Liver (tissue), 9 donors: ENCODE results near the gene UBR3. TPM values are rescaled to one million over a fixed set of nuclear protein-coding genes. Genes with fewer than 3 reads are reported as not detected.

Experiments used
- DNase-seq: peaks from one replicate; pipeline ENCODE4 v3.0.0-alpha.2; 2017; ENCODE audit warnings: low spot score
- H3K27ac ChIP-seq, 2 donors: one replicate each; pipeline ENCODE4 v1.7.0; 2013; ENCODE audit warnings: inconsistent platforms in 2 of 2, low read length in 2 of 2, control low read depth in 1 of 2, low read depth in 1 of 2, mild to moderate bottlenecking in 1 of 2
- H3K27me3 ChIP-seq, 4 donors: one replicate each; pipeline versions ENCODE4 v1.6.1 to v1.7.0; 2013; ENCODE audit warnings: low read length in 3 of 4, inconsistent platforms in 1 of 4, mild to moderate bottlenecking in 1 of 4, moderate library complexity in 1 of 4; ENCODE audit not compliant: control insufficient read depth in 4 of 4, insufficient read depth in 4 of 4
- H3K36me3 ChIP-seq, 4 donors: one replicate each; pipeline versions ENCODE4 v1.6.1 to v1.7.0; 2013; ENCODE audit warnings: low read length in 3 of 4, mild to moderate bottlenecking in 3 of 4, low read depth in 1 of 4, moderate library complexity in 1 of 4; ENCODE audit not compliant: control insufficient read depth in 4 of 4, insufficient read depth in 3 of 4
- H3K4me1 ChIP-seq, 4 donors: one replicate each; pipeline versions ENCODE4 v1.6.1 to v1.7.0; 2013; ENCODE audit warnings: low read length in 3 of 4, mild to moderate bottlenecking in 3 of 4, moderate library complexity in 1 of 4; ENCODE audit not compliant: control insufficient read depth in 4 of 4, insufficient read depth in 4 of 4
- H3K4me3 ChIP-seq, 3 donors: one replicate each; pipeline versions ENCODE4 v1.6.1 to v1.7.0; 2013; ENCODE audit warnings: low read length in 3 of 3, control low read depth in 1 of 3, low read depth in 1 of 3, mild to moderate bottlenecking in 1 of 3
- H3K9ac ChIP-seq, 2 donors: one replicate each; pipeline ENCODE4 v1.7.0; 2013; ENCODE audit warnings: low read length in 2 of 2, mild to moderate bottlenecking in 2 of 2, moderate library complexity in 2 of 2, control low read depth in 1 of 2, low read depth in 1 of 2
- H3K9me3 ChIP-seq, 4 donors: one replicate each; pipeline versions ENCODE4 v1.6.1 to v1.7.0; 2013; ENCODE audit warnings: low read length in 3 of 4; ENCODE audit not compliant: control insufficient read depth in 4 of 4
- EGR1 ChIP-seq, 2 donors: IDR thresholded peaks; 2 replicates each; pipeline ENCODE4 v1.6.1; 2016 to 2018; ENCODE audit warnings: antibody characterized with exemption in 2 of 2, low read depth in 2 of 2
- FOXA1 ChIP-seq: IDR thresholded peaks from 2 replicates; pipeline ENCODE4 v1.6.1; 2016; ENCODE audit warnings: antibody characterized with exemption
- FOXA2 ChIP-seq: IDR thresholded peaks from 2 replicates; pipeline ENCODE4 v1.6.1; 2016; ENCODE audit warnings: antibody characterized with exemption
- GABPA ChIP-seq, 2 donors: IDR thresholded peaks in 1 of 2; conservative IDR thresholded peaks in 1 of 2; 2 replicates each; pipeline ENCODE4 v1.6.1; 2016; ENCODE audit warnings: antibody characterized with exemption in 2 of 2, mild to moderate bottlenecking in 1 of 2, moderate library complexity in 1 of 2
- HNF4A ChIP-seq, 2 donors: conservative IDR thresholded peaks; 2 replicates each; pipeline ENCODE4 v1.6.1; 2016; ENCODE audit warnings: antibody characterized with exemption in 2 of 2, mild to moderate bottlenecking in 2 of 2
- HNF4G ChIP-seq: IDR thresholded peaks from 2 replicates; pipeline ENCODE4 v1.6.1; 2016; ENCODE audit warnings: antibody characterized with exemption
- JUND ChIP-seq, 2 donors: IDR thresholded peaks; 2 replicates each; pipeline ENCODE4 v1.6.1; 2016; ENCODE audit warnings: antibody characterized with exemption in 2 of 2
- NR2F2 ChIP-seq: IDR thresholded peaks from 2 replicates; pipeline ENCODE4 v1.6.1; 2016; ENCODE audit warnings: antibody characterized with exemption
- RAD21 ChIP-seq, 2 donors: IDR thresholded peaks; 2 replicates each; pipeline ENCODE4 v1.6.1; 2016; ENCODE audit warnings: antibody characterized with exemption in 2 of 2, mild to moderate bottlenecking in 2 of 2
- RXRA ChIP-seq, 2 donors: IDR thresholded peaks; 2 replicates each; pipeline ENCODE4 v1.6.1; 2017 to 2018; ENCODE audit warnings: antibody characterized with exemption in 2 of 2, mild to moderate bottlenecking in 1 of 2
- SP1 ChIP-seq: IDR thresholded peaks from 2 replicates; pipeline ENCODE4 v1.6.1; 2018; ENCODE audit warnings: antibody characterized with exemption, mild to moderate bottlenecking
- TAF1 ChIP-seq: conservative IDR thresholded peaks from 2 replicates; pipeline ENCODE4 v1.6.1; 2016; ENCODE audit warnings: antibody characterized with exemption, mild to moderate bottlenecking
- YY1 ChIP-seq: IDR thresholded peaks from 2 replicates; pipeline ENCODE4 v1.6.1; 2016; ENCODE audit warnings: antibody characterized with exemption, mild to moderate bottlenecking
- WGBS: extraction: QIAGEN DNeasy Blood & Tissue Kit; methylation state at CpG from one replicate; pipeline ENCODE4 v1.1.7; 2013; 5-methylcytosine and 5-hydroxymethylcytosine counted together
- polyA plus RNA-seq, 2 donors: library from polyadenylated mRNA; stranded (reverse) in 1 of 2; unstranded in 1 of 2; fragments of 200-250 nt in 1 of 2; fragments of >200 nt in 1 of 2; fragmentation: Nextera tagmentation in 1 of 2; extraction: Ambion mirVana in 1 of 2; gene quantifications; one replicate each; pipeline versions ENCODE4 v1.2.1 to v1.2.3, GENCODE V29; 2013 to 2015
- total RNA-seq, 2 donors: library from RNA; depleted of rRNA; stranded (reverse); fragments of >200 nt; gene quantifications; one replicate each; pipeline ENCODE4 v1.2.3, GENCODE V29; 2014
- TF ChIP-seq, protein P1 (sequence below): IDR thresholded peaks from 2 replicates; pipeline ENCODE4 v1.6.1; 2016; ENCODE audit warnings: antibody characterized with exemption
- TF ChIP-seq, protein P2 (sequence below): IDR thresholded peaks from 2 replicates; pipeline ENCODE4 v1.6.1; 2016; ENCODE audit warnings: antibody characterized with exemption
- TF ChIP-seq, protein P3 (sequence below): fragments of 150-350 bp; IDR thresholded peaks from 2 replicates; pipeline ENCODE4 v1.5.1; 2017; ENCODE audit warnings: improper control_type of control experiment, low read depth, low read length; ENCODE audit not compliant: missing input control
- TF ChIP-seq, protein P4 (sequence below): IDR thresholded peaks from 2 replicates; pipeline ENCODE4 v1.6.1; 2016; ENCODE audit warnings: antibody characterized with exemption, mild to moderate bottlenecking
- TF ChIP-seq, protein P5 (sequence below): IDR thresholded peaks from 2 replicates; pipeline ENCODE4 v1.6.1; 2016; ENCODE audit warnings: antibody characterized with exemption
- donor health status: healthy.
- donor health status: healthy.
- donor health status: healthy.
- donor health status: healthy.
- donor health status: healthy.

Gene UBR3
- total and polyA plus RNA-seq, 4 donors: 8.5 to 69.4 (median 28.4) TPM

DNA sequence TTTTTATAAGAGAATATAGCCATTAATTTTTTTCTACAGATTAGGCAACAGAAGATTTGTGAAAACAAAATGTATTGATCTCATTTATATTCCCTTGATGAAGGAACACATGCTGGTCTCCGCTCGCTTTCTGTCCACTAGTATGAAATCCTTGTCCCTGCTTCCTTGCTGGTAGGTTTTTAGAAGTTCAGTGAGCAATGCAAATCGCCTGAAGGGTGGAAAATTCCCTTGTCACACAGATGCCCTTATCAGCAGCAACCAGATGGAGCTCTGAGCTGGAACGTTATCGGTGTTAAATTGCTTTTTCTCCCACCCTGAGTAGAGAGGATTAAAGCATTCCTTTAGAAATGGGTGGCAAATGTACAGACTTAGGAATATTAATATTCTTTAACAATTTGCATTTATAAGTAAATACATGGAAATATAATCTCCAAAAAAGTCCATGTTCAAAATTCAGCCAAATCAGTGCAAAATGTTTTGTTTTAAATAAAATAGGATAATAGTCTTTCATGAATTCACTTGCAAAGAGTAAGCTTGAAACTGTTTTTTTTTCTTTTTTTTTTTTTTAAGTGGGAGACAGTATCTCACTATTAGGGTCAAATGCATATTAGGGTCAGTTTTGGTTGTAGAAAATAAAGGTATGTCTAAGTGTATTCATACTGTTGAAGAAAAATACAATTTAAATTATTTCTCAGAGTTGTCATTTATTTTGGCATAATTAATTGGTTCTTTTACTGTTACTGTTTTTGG, 186.7 kb downstream of the UBR3 start:
- H3K9me3 ChIP-seq: no peaks in the 10 kb centered on the region
- H3K4me3 ChIP-seq: no peak overlapping the region
- 81% methylated on average over 5 of the region's 5 CpGs for WGBS
- peaks cover 0 to 9% (median 4%) of the 10 kb centered on the region in 4 donors for H3K36me3 ChIP-seq
- H3K4me1 ChIP-seq: no peaks in the 10 kb centered on the region
- H3K9ac ChIP-seq: no peak overlapping the region
- no peak for TF ChIP-seq EGR1 (IDR thresholded peaks at IDR 0.05; ENCODE audit: low read depth in 2 of 2)
- no peak for TF ChIP-seq JUND (IDR thresholded peaks at IDR 0.05)
- no peak for TF ChIP-seq TAF1
- TF ChIP-seq NR2F2: no peak
- TF ChIP-seq, protein P1, sequence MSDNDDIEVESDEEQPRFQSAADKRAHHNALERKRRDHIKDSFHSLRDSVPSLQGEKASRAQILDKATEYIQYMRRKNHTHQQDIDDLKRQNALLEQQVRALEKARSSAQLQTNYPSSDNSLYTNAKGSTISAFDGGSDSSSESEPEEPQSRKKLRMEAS: no peak
- TF ChIP-seq, protein P2, sequence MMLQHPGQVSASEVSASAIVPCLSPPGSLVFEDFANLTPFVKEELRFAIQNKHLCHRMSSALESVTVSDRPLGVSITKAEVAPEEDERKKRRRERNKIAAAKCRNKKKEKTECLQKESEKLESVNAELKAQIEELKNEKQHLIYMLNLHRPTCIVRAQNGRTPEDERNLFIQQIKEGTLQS: no peak
- TF ChIP-seq HNF4G: no peak
- no peak overlapping the region for H3K27ac ChIP-seq
- peak; percentile 63 for DNase-seq
- no peaks in the 10 kb centered on the region for H3K27me3 ChIP-seq

DNA sequence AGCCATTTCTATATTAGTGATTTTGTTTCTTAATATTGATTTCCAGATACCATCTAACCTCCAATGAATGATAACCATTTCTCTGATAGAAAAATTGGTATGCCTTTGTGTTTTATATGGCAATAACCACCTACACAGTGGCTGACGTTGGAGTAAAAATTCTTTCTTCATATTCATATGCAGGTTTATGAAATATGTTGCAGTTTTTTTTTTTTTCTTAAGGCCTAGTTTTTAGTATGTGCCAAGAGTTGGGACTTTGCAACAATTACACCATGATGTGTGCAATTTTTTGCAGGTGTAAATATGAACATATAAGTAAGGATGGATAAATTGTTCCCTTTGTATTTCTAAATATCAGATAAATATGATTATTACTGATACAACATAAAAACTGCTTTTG, 187.5 kb downstream of the UBR3 start:
- Histone ChIP-seq H3K9me3 (no peaks in the 10 kb centered on the region), H3K27ac (no peak overlapping the region), H3K4me1 (no peaks in the 10 kb centered on the region), H3K27me3 (no peaks in the 10 kb centered on the region), H3K36me3 (peaks cover 0 to 6% (median 4%) of the 10 kb centered on the region in 4 donors), H3K4me3 (no peak overlapping the region), H3K9ac (no peak overlapping the region)
- no peak for DNase-seq
- TF ChIP-seq, protein P3, sequence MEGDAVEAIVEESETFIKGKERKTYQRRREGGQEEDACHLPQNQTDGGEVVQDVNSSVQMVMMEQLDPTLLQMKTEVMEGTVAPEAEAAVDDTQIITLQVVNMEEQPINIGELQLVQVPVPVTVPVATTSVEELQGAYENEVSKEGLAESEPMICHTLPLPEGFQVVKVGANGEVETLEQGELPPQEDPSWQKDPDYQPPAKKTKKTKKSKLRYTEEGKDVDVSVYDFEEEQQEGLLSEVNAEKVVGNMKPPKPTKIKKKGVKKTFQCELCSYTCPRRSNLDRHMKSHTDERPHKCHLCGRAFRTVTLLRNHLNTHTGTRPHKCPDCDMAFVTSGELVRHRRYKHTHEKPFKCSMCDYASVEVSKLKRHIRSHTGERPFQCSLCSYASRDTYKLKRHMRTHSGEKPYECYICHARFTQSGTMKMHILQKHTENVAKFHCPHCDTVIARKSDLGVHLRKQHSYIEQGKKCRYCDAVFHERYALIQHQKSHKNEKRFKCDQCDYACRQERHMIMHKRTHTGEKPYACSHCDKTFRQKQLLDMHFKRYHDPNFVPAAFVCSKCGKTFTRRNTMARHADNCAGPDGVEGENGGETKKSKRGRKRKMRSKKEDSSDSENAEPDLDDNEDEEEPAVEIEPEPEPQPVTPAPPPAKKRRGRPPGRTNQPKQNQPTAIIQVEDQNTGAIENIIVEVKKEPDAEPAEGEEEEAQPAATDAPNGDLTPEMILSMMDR: no peak
- TF ChIP-seq, protein P4, sequence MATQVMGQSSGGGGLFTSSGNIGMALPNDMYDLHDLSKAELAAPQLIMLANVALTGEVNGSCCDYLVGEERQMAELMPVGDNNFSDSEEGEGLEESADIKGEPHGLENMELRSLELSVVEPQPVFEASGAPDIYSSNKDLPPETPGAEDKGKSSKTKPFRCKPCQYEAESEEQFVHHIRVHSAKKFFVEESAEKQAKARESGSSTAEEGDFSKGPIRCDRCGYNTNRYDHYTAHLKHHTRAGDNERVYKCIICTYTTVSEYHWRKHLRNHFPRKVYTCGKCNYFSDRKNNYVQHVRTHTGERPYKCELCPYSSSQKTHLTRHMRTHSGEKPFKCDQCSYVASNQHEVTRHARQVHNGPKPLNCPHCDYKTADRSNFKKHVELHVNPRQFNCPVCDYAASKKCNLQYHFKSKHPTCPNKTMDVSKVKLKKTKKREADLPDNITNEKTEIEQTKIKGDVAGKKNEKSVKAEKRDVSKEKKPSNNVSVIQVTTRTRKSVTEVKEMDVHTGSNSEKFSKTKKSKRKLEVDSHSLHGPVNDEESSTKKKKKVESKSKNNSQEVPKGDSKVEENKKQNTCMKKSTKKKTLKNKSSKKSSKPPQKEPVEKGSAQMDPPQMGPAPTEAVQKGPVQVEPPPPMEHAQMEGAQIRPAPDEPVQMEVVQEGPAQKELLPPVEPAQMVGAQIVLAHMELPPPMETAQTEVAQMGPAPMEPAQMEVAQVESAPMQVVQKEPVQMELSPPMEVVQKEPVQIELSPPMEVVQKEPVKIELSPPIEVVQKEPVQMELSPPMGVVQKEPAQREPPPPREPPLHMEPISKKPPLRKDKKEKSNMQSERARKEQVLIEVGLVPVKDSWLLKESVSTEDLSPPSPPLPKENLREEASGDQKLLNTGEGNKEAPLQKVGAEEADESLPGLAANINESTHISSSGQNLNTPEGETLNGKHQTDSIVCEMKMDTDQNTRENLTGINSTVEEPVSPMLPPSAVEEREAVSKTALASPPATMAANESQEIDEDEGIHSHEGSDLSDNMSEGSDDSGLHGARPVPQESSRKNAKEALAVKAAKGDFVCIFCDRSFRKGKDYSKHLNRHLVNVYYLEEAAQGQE: no peak
- TF ChIP-seq, protein P5, sequence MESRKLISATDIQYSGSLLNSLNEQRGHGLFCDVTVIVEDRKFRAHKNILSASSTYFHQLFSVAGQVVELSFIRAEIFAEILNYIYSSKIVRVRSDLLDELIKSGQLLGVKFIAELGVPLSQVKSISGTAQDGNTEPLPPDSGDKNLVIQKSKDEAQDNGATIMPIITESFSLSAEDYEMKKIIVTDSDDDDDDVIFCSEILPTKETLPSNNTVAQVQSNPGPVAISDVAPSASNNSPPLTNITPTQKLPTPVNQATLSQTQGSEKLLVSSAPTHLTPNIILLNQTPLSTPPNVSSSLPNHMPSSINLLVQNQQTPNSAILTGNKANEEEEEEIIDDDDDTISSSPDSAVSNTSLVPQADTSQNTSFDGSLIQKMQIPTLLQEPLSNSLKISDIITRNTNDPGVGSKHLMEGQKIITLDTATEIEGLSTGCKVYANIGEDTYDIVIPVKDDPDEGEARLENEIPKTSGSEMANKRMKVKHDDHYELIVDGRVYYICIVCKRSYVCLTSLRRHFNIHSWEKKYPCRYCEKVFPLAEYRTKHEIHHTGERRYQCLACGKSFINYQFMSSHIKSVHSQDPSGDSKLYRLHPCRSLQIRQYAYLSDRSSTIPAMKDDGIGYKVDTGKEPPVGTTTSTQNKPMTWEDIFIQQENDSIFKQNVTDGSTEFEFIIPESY: no peak
- TF ChIP-seq RAD21 (IDR thresholded peaks at IDR 0.05) (no peak), SP1 (no peak), NR2F2 (no peak), EGR1 (IDR thresholded peaks at IDR 0.05; ENCODE audit: low read depth in 2 of 2) (no peak), YY1 (no peak), HNF4G (no peak), RXRA (IDR thresholded peaks at IDR 0.05) (no peak), HNF4A (conservative IDR thresholded peaks at IDR 0.05) (no peak), TAF1 (no peak), GABPA (IDR thresholded peaks at IDR 0.05 in 1 of 2, conservative IDR thresholded peaks at IDR 0.05 in 1 of 2) (no peak), FOXA1 (no peak), JUND (IDR thresholded peaks at IDR 0.05) (no peak), FOXA2 (no peak)
- TF ChIP-seq, protein P1: no peak
- TF ChIP-seq, protein P2: no peak
- WGBS: 92% methylated on average over 1 of the region's 1 CpG
